Skeletal muscle cell (primary cell): ENCODE measurements around the gene DYNLT2.

Experiments used
- DNase-seq: peaks from one replicate; pipeline ENCODE4 v3.0.0-alpha.2; 2010; ENCODE audit warnings: low read depth
- H3K4me3 ChIP-seq: 2 replicates; pipeline ENCODE4 v1.5.1; 2011; ENCODE audit warnings: low read depth, mild to moderate bottlenecking, control low read depth, low read length, moderate library complexity

Gene DYNLT2

GRCh38 chr6:169745405-169745804 is 6.0 kb downstream of the DYNLT2 start:
- H3K4me3 ChIP-seq, result no peak overlapping the region
- DNase-seq, result no peak

GRCh38 chr6:169741344-169741743 is 10.0 kb downstream of the DYNLT2 start:
- H3K4me3 ChIP-seq, result no peak overlapping the region
- no peak for DNase-seq

GRCh38 chr6:169738976-169739529 is 12.3 kb downstream of the DYNLT2 start:
- DNase-seq, result no peak
- H3K4me3 ChIP-seq, result no peak overlapping the region

- DNase-seq, result no peak
- no peak overlapping the region for H3K4me3 ChIP-seq
Measured at GRCh38 chr6:169738204-169738975, 13.0 kb downstream of the DYNLT2 start.

- H3K4me3 ChIP-seq, result no peak overlapping the region
- DNase-seq, result no peak
Measured at GRCh38 chr6:169729961-169730360, 21.4 kb downstream of the DYNLT2 start.

- no peak overlapping the region for H3K4me3 ChIP-seq
- DNase-seq, result no peak
Measured at GRCh38 chr6:169726963-169727362, 24.4 kb downstream of the DYNLT2 start.

GRCh38 chr6:169726049-169726400 is 25.3 kb downstream of the DYNLT2 start:
- no peak overlapping the region for H3K4me3 ChIP-seq
- DNase-seq, result no peak

- peak; percentile 56 for DNase-seq
- H3K4me3 ChIP-seq, result peak overlapping the region; percentile 51
Measured at GRCh38 chr6:169725125-169726048, 26.0 kb downstream of the DYNLT2 start.

GRCh38 chr6:169724494-169725124 is 26.8 kb downstream of the DYNLT2 start, which contains the start of gene PHF10:
Gene PHF10, minus strand, starts transcription at chr6:169724500. Its CDS starts 569 bp downstream, at chr6:169723931.
- H3K4me3 ChIP-seq, result peak within 1 kb of the TSS; percentile 68
- DNase-seq, result no peak

- peak overlapping the region; percentile 36 for H3K4me3 ChIP-seq
- no peak for DNase-seq
Measured at GRCh38 chr6:169723991-169724493, 27.3 kb downstream of the DYNLT2 start.

- no peak for DNase-seq
- H3K4me3 ChIP-seq, result peak overlapping the region; percentile 68
Measured at GRCh38 chr6:169723200-169723909, 28.0 kb downstream of the DYNLT2 start.

- H3K4me3 ChIP-seq, result peak overlapping the region; percentile 68
- DNase-seq, result no peak
Measured at GRCh38 chr6:169722362-169723199, 28.8 kb downstream of the DYNLT2 start.

GRCh38 chr6:169720207-169720855 is 31.0 kb downstream of the DYNLT2 start:
- DNase-seq, result no peak
- no peak overlapping the region for H3K4me3 ChIP-seq

- no peak for DNase-seq
- no peak overlapping the region for H3K4me3 ChIP-seq
Measured at GRCh38 chr6:169719117-169719516, 32.3 kb downstream of the DYNLT2 start.

- H3K4me3 ChIP-seq, result no peak overlapping the region
- no peak for DNase-seq
Measured at GRCh38 chr6:169714595-169714994, 36.8 kb downstream of the DYNLT2 start.

- no peak overlapping the region for H3K4me3 ChIP-seq
- DNase-seq, result no peak
Measured at GRCh38 chr6:169714178-169714577, 37.2 kb downstream of the DYNLT2 start.

- H3K4me3 ChIP-seq, result no peak overlapping the region
- DNase-seq, result no peak
Measured at GRCh38 chr6:169710009-169710408, 41.4 kb downstream of the DYNLT2 start.

GRCh38 chr6:169709293-169709692 is 42.1 kb downstream of the DYNLT2 start:
- H3K4me3 ChIP-seq, result no peak overlapping the region
- no peak for DNase-seq
